Measurements from ENCODE around the gene STX8. TPM values are rescaled to one million over a fixed set of nuclear protein-coding genes. Genes with fewer than 3 reads are reported as not detected.

Gene STX8
- total RNA-seq (100 to 1,000 TPM in 1 of 5 donors, 10 to 100 TPM in 4; 21.6 to 559 (median 80.5) TPM), polyA plus RNA-seq (10 to 100 TPM; 58.7 to 97.6 (median 69.4) TPM)
- long read RNA-seq, donor 1, transcript STX8-201 (8 exons, 1,246 nt): major isoform, 9 of 11 reads
- long read RNA-seq, donor 1, partial matches to known transcripts: 0 of 11 reads
- long read RNA-seq, donor 1, other reads (novel, unspliced or antisense): 0 of 11 reads
- long read RNA-seq, donor 2, transcript STX8-201 (8 exons, 1,246 nt): major isoform, 18 of 18 reads
- long read RNA-seq, donor 2, partial matches to known transcripts: 0 of 18 reads
- long read RNA-seq, donor 2, other reads (novel, unspliced or antisense): 0 of 18 reads
- long read RNA-seq, donor 3, transcript STX8-201 (8 exons, 1,246 nt): major isoform, 5 of 13 reads
- long read RNA-seq, donor 3, partial matches to known transcripts: 6 of 13 reads
- long read RNA-seq, donor 3, other reads (novel, unspliced or antisense): 0 of 13 reads
- long read RNA-seq, donor 4, partial matches to known transcripts: 0 of 5 reads
- long read RNA-seq, donor 4, other reads (novel, unspliced or antisense): 0 of 5 reads
- long read RNA-seq, donor 5, transcript STX8-201 (8 exons, 1,246 nt): major isoform, 7 of 10 reads
- long read RNA-seq, donor 5, partial matches to known transcripts: 0 of 10 reads
- long read RNA-seq, donor 5, other reads (novel, unspliced or antisense): 0 of 10 reads
- long read RNA-seq, donor 6, transcript STX8-201 (8 exons, 1,246 nt): major isoform, 25 of 42 reads
- long read RNA-seq, donor 6, partial matches to known transcripts: 11 of 42 reads
- long read RNA-seq, donor 6, other reads (novel, unspliced or antisense): 0 of 42 reads
- long read RNA-seq, donor 7, transcript STX8-201 (8 exons, 1,246 nt): major isoform, 6 of 19 reads
- long read RNA-seq, donor 7, partial matches to known transcripts: 8 of 19 reads
- long read RNA-seq, donor 7, other reads (novel, unspliced or antisense): 0 of 19 reads
- long read RNA-seq, donor 8, transcript STX8-201 (8 exons, 1,246 nt): major isoform, 18 of 21 reads
- long read RNA-seq, donor 8, partial matches to known transcripts: 0 of 21 reads
- long read RNA-seq, donor 8, other reads (novel, unspliced or antisense): 0 of 21 reads
- long read RNA-seq, donor 9, transcript STX8-201 (8 exons, 1,246 nt): major isoform, 13 of 23 reads
- long read RNA-seq, donor 9, partial matches to known transcripts: 7 of 23 reads
- long read RNA-seq, donor 9, other reads (novel, unspliced or antisense): 0 of 23 reads
- long read RNA-seq, donor 10, partial matches to known transcripts: 0 of 3 reads
- long read RNA-seq, donor 10, other reads (novel, unspliced or antisense): 0 of 3 reads

- no peaks in the 10 kb centered on the region for H3K9me3 ChIP-seq
- H3K27ac ChIP-seq: peak within 1 kb of the TSS; percentile 60 to 79 (median 64)
- peak; percentile 92 to 96 for DNase-seq
- peaks cover 0 to 4% (median 0%) of the 10 kb centered on the region in 4 donors for H3K36me3 ChIP-seq
- H3K4me3 ChIP-seq: peak within 1 kb of the TSS; percentile 61 to 96 (median 80)
- no peaks in the 10 kb centered on the region for H3K27me3 ChIP-seq
- intact Hi-C loops (cut with DNase I; ENCODE audit: low total_unique reads): no loop called here
- WGBS, 5 donors: 1% methylated on average over 35 to 42 of the region's 42 CpGs
- peaks cover 13 to 40% (median 26%) of the 10 kb centered on the region in 4 donors for H3K4me1 ChIP-seq
- TF ChIP-seq POLR2AphosphoS5 (IDR thresholded peaks at IDR 0.05) (peak; percentile 75 to 95 (median 78)), CTCF (IDR thresholded peaks at IDR 0.05) (peak in 1 of 7 experiments; percentile 9), EP300 (IDR thresholded peaks at IDR 0.05) (no peak)
Observed at GRCh38 chr17:9575381-9576101, at the start of gene STX8. STX8 (minus strand) TSS chr17:9575820; CDS start chr17:9575808, 12 bp downstream.

GRCh38 chr17:9622961-9623360 is 47.3 kb upstream of the STX8 start:
- no peak overlapping the region for H3K4me3 ChIP-seq
- TF ChIP-seq POLR2AphosphoS5 (IDR thresholded peaks at IDR 0.05) (no peak), EP300 (IDR thresholded peaks at IDR 0.05) (no peak), POLR2A (IDR thresholded peaks at IDR 0.05) (no peak), CTCF (IDR thresholded peaks at IDR 0.05) (no peak)
- no peaks in the 10 kb centered on the region for H3K36me3 ChIP-seq
- no peak overlapping the region for H3K27ac ChIP-seq
- no peaks in the 10 kb centered on the region for H3K27me3 ChIP-seq
- intact Hi-C loops (cut with DNase I; ENCODE audit: low total_unique reads): no loop called here
- peaks cover 0 to 35% (median 19%) of the 10 kb centered on the region in 4 donors for H3K9me3 ChIP-seq
- no peak for DNase-seq
- no peaks in the 10 kb centered on the region for H3K4me1 ChIP-seq

- H3K4me1 ChIP-seq: no peaks in the 10 kb centered on the region
- no peak for DNase-seq
- H3K27me3 ChIP-seq: no peaks in the 10 kb centered on the region
- intact Hi-C loops (cut with DNase I; ENCODE audit: low total_unique reads): no loop called here
- WGBS, 5 donors: 43 to 68% (median 48%) methylated on average over 2 of the region's 2 CpGs
- no peak overlapping the region for H3K4me3 ChIP-seq
- no peak overlapping the region for H3K27ac ChIP-seq
- TF ChIP-seq POLR2A (IDR thresholded peaks at IDR 0.05) (no peak), CTCF (IDR thresholded peaks at IDR 0.05) (no peak)
- no peaks in the 10 kb centered on the region for H3K9me3 ChIP-seq
- no peaks in the 10 kb centered on the region for H3K36me3 ChIP-seq
Observed at GRCh38 chr17:9615486-9615885, 39.9 kb upstream of the STX8 start.

Measured in stomach (tissue), 19 donors.